ENCODE results near the gene CLNK. TPM values are rescaled to one million over a fixed set of nuclear protein-coding genes. Genes with fewer than 3 reads are reported as not detected.

The CLNK gene
- total RNA-seq, 4 donors from 2014 or later: under 0.01 to 0.48 TPM; not detected in 2

GRCh38 chr4:10696253-10696652 lies 11.7 kb upstream of the CLNK start:
- Histone ChIP-seq H3K27me3 (no peaks in the 10 kb centered on the region), H3K36me3 (no peaks in the 10 kb centered on the region), H3K9me3 (no peaks in the 10 kb centered on the region), H3K4me3 (no peak overlapping the region), H3K27ac (no peak overlapping the region), H3K4me1 (peaks cover 0 to 24% (median 7%) of the 10 kb centered on the region in 4 donors)
- in situ Hi-C loops (cut with MboI; ENCODE audit: low pct_ligation_motif_present in 1 of 4, low pct_unique_long_range_greater_than_20kb in 1 of 4, low sequenced_read_pairs in 3 of 4) (no loop called here), intact Hi-C loops (cut with DNase I; ENCODE audit: low total_unique reads) (no loop called here)
- no peak for DNase-seq
- WGBS, 2 donors (ENCODE audit: low coverage in 1 of 2): 86% methylated on average over 4 of the region's 4 CpGs; no CpG with 5 or more reads in 1 of the 2 donors
- no peak for TF ChIP-seq EP300 (IDR thresholded peaks at IDR 0.05; ENCODE audit: low read depth)
- no peak for TF ChIP-seq CTCF (IDR thresholded peaks at IDR 0.05)

GRCh38 chr4:10694828-10695209 lies 10.3 kb upstream of the CLNK start:
- Histone ChIP-seq H3K36me3 (no peaks in the 10 kb centered on the region), H3K4me3 (no peak overlapping the region), H3K4me1 (peaks cover 0 to 18% (median 7%) of the 10 kb centered on the region in 4 donors), H3K27ac (peak overlapping the region in 3 of 4 donors; percentile 9 to 68 (median 63)), H3K9me3 (no peaks in the 10 kb centered on the region), H3K27me3 (no peaks in the 10 kb centered on the region)
- no peak for DNase-seq
- no peak for TF ChIP-seq POLR2A (IDR thresholded peaks at IDR 0.05)
- TF ChIP-seq EP300 (IDR thresholded peaks at IDR 0.05; ENCODE audit: low read depth): no peak
- no peak for TF ChIP-seq CTCF (IDR thresholded peaks at IDR 0.05)
- TF ChIP-seq POLR2AphosphoS5 (IDR thresholded peaks at IDR 0.05): no peak
- 58 to 67% methylated on average over 1 of the region's 1 CpG for WGBS, 2 donors (ENCODE audit: low coverage in 1 of 2)
- intact Hi-C loops (cut with DNase I; ENCODE audit: low total_unique reads): no loop called here
- in situ Hi-C loops (cut with MboI; ENCODE audit: low pct_ligation_motif_present in 1 of 4, low pct_unique_long_range_greater_than_20kb in 1 of 4, low sequenced_read_pairs in 3 of 4): no loop called here

- intact Hi-C loops (cut with DNase I; ENCODE audit: low total_unique reads): no loop called here
- Histone ChIP-seq H3K9me3 (no peaks in the 10 kb centered on the region), H3K27ac (peak overlapping the region; percentile 33 to 68 (median 52)), H3K27me3 (no peaks in the 10 kb centered on the region), H3K4me3 (no peak overlapping the region), H3K36me3 (no peaks in the 10 kb centered on the region), H3K4me1 (peaks cover 0 to 18% (median 7%) of the 10 kb centered on the region in 4 donors)
- WGBS, 2 donors (ENCODE audit: low coverage in 1 of 2): 60 to 62% methylated on average over 4 to 6 of the region's 6 CpGs
- TF ChIP-seq POLR2AphosphoS5 (IDR thresholded peaks at IDR 0.05) (peak in 1 of 3 donors; percentile 22), POLR2A (IDR thresholded peaks at IDR 0.05) (no peak)
- DNase-seq: no peak
- in situ Hi-C loops (cut with MboI; ENCODE audit: low pct_ligation_motif_present in 1 of 4, low pct_unique_long_range_greater_than_20kb in 1 of 4, low sequenced_read_pairs in 3 of 4): no loop called here
Observed at GRCh38 chr4:10694151-10694827, 9.7 kb upstream of the CLNK start.

- Histone ChIP-seq H3K4me1 (peaks cover 0 to 11% (median 4%) of the 10 kb centered on the region in 4 donors), H3K27ac (no peak overlapping the region), H3K9me3 (no peaks in the 10 kb centered on the region), H3K36me3 (no peaks in the 10 kb centered on the region), H3K27me3 (no peaks in the 10 kb centered on the region), H3K4me3 (no peak overlapping the region)
- in situ Hi-C loops (cut with MboI; ENCODE audit: low pct_ligation_motif_present in 1 of 4, low pct_unique_long_range_greater_than_20kb in 1 of 4, low sequenced_read_pairs in 3 of 4): no loop called here
- DNase-seq: no peak
- WGBS, 2 donors (ENCODE audit: low coverage in 1 of 2): 83% methylated on average over 1 to 2 of the region's 2 CpGs
- TF ChIP-seq EP300 (IDR thresholded peaks at IDR 0.05; ENCODE audit: low read depth) (no peak), CTCF (IDR thresholded peaks at IDR 0.05) (no peak), POLR2A (IDR thresholded peaks at IDR 0.05) (no peak), POLR2AphosphoS5 (IDR thresholded peaks at IDR 0.05) (no peak)
- intact Hi-C loops (cut with DNase I; ENCODE audit: low total_unique reads): no loop called here
Observed at GRCh38 chr4:10691651-10692050, 7.1 kb upstream of the CLNK start.

Measured in transverse colon (tissue), 4 donors.